B cell (primary cell): ENCODE data around the gene ABCA8. TPM values are rescaled to one million over a fixed set of nuclear protein-coding genes. Genes with fewer than 3 reads are reported as not detected.

Experiments used
- ATAC-seq: fragments of 200-7000 bp; cut with Tn5 transposase; one replicate; pipeline ENCODE4 v1.10.0; 2021; ENCODE audit warnings: low read depth, mild to moderate bottlenecking, moderate number of reproducible peaks, moderate library complexity
- CTCF ChIA-PET: fragments of 350-600 bp; sonication (Branson Sonifier 250); formaldehyde crosslinking; loops from one replicate; lab custom pipeline; 2021; ENCODE audit warnings: antibody characterized with exemption, inconsistent platforms; lab: Charles Lee
- POLR2A ChIA-PET: fragments of 350-600 bp; sonication (Branson Sonifier 250); formaldehyde crosslinking; loops from one replicate; lab custom pipeline; 2021; ENCODE audit warnings: antibody characterized with exemption; lab: Charles Lee
- DNase-seq: peaks from one replicate; pipeline ENCODE4 v3.0.0; 2013
- H2AFZ ChIP-seq: 2 replicates; pipeline ENCODE4 v1.6.1; 2012; ENCODE audit warnings: mild to moderate bottlenecking, low read depth, low read length; ENCODE audit not compliant: insufficient read depth, poor library complexity, severe bottlenecking
- H3K27ac ChIP-seq, 2 donors: 1 replicate in 1 of 2; 2 replicates in 1 of 2; pipeline ENCODE4 v1.5.1; 2012 to 2013; ENCODE audit warnings: low read length in 2 of 2, mild to moderate bottlenecking in 2 of 2, moderate library complexity in 1 of 2
- H3K27me3 ChIP-seq, 4 experiments: fragments of 200-600 bp in 1 of 4; sonication (generic) in 1 of 4; replicated peaks in 1 of 4; 1 replicate in 2 of 4; 2 replicates in 2 of 4; pipeline versions ENCODE4 v1.6.1 to v1.7.0; 2013 to 2016; ENCODE audit warnings: low read length in 3 of 4, mild to moderate bottlenecking in 2 of 4, mixed read lengths in 1 of 4, moderate library complexity in 1 of 4; ENCODE audit not compliant: insufficient read depth in 4 of 4, control insufficient read depth in 3 of 4; ENCODE audit errors: control extremely low read depth in 1 of 4
- H3K36me3 ChIP-seq, 2 experiments: replicated peaks in 1 of 2; 1 replicate in 1 of 2; 2 replicates in 1 of 2; pipeline versions ENCODE4 v1.6.1 to v1.7.1; 2013; ENCODE audit warnings: low read length in 1 of 2; ENCODE audit not compliant: insufficient read depth in 2 of 2, control insufficient read depth in 1 of 2; ENCODE audit errors: control extremely low read depth in 1 of 2, extremely low read depth in 1 of 2
- H3K4me1 ChIP-seq, 2 donors: fragments of 200-600 bp in 1 of 2; sonication (generic) in 1 of 2; 1 replicate in 1 of 2; 2 replicates in 1 of 2; pipeline versions ENCODE4 v1.5.1 to v1.6.1; 2013 to 2017; ENCODE audit warnings: low read length in 2 of 2; ENCODE audit not compliant: control insufficient read depth in 2 of 2, insufficient read depth in 2 of 2
- H3K4me2 ChIP-seq: replicated peaks from 2 replicates; pipeline ENCODE3; 2012; ENCODE audit warnings: mild to moderate bottlenecking, low read depth, low read length; ENCODE audit not compliant: poor library complexity, severe bottlenecking
- H3K4me3 ChIP-seq, 5 experiments: fragments of 200-600 bp in 1 of 5; sonication (generic) in 1 of 5; 1 replicate in 3 of 5; 2 replicates in 2 of 5; pipeline versions ENCODE4 v1.5.1 to v1.7.0; 2011 to 2016; ENCODE audit warnings: low read length in 4 of 5, mild to moderate bottlenecking in 4 of 5, low read depth in 2 of 5, control low read depth in 1 of 5, moderate library complexity in 1 of 5; ENCODE audit not compliant: insufficient read depth in 1 of 5; ENCODE audit errors: control extremely low read depth in 1 of 5, extremely low read depth in 1 of 5
- H3K79me2 ChIP-seq: fragments of 200-600 bp; sonication (generic); one replicate; pipeline ENCODE4 v1.6.0; 2016; ENCODE audit warnings: low read length; ENCODE audit not compliant: control insufficient read depth, insufficient read depth
- H3K9ac ChIP-seq: fragments of 200-600 bp; sonication (generic); 2 replicates; pipeline ENCODE4 v1.6.1; 2017; ENCODE audit warnings: mild to moderate bottlenecking, low read length, moderate library complexity
- H3K9me3 ChIP-seq, 3 donors: one replicate each; pipeline versions ENCODE4 v1.6.1 to v1.7.1; 2013; ENCODE audit warnings: low read length in 2 of 3; ENCODE audit not compliant: control insufficient read depth in 2 of 3, insufficient read depth in 1 of 3; ENCODE audit errors: control extremely low read depth in 1 of 3
- H4K20me1 ChIP-seq: 2 replicates; pipeline ENCODE4 v1.6.0; 2012; ENCODE audit warnings: mild to moderate bottlenecking, low read length; ENCODE audit not compliant: insufficient read depth, control insufficient read depth, poor library complexity, severe bottlenecking
- H3K27ac Mint-ChIP-seq: one replicate; pipeline ENCODE4 v1.8.0; 2021; ENCODE audit warnings: mixed read lengths
- H3K27me3 Mint-ChIP-seq: one replicate; pipeline ENCODE4 v1.8.0; 2021; ENCODE audit warnings: mixed read lengths
- H3K4me1 Mint-ChIP-seq: one replicate; pipeline ENCODE4 v1.8.0; 2021; ENCODE audit warnings: mixed read lengths
- H3K4me3 Mint-ChIP-seq: one replicate; pipeline ENCODE4 v1.8.0; 2021; ENCODE audit warnings: mixed read lengths
- H3K9me3 Mint-ChIP-seq: one replicate; pipeline ENCODE4 v1.8.0; 2022; ENCODE audit warnings: mixed read lengths; ENCODE audit not compliant: insufficient read depth
- EZH2 ChIP-seq: IDR thresholded peaks from 2 replicates; pipeline ENCODE4 v1.6.1; 2012; ENCODE audit warnings: borderline replicate concordance, low read depth, mild to moderate bottlenecking, moderate library complexity, low read length; ENCODE audit not compliant: insufficient read depth, poor library complexity, severe bottlenecking
- WGBS: methylation state at CpG from one replicate; pipeline ENCODE4 v1.1.5; 2013; ENCODE audit warnings: missing lambda C conversion rate; ENCODE audit not compliant: insufficient coverage; 5-methylcytosine and 5-hydroxymethylcytosine counted together
- intact Hi-C: fragments of 100-400 bp; cut with micrococcal nuclease; formaldehyde crosslinking; loops from one replicate; pipeline ENCODE4 v1.10.0; 2022
- polyA plus RNA-seq: library from polyadenylated mRNA; depleted of rRNA; stranded (reverse); fragments of >200 nt; gene quantifications from 2 replicates; pipeline ENCODE4 v1.2.3, GENCODE V29; 2012
- total RNA-seq, 2 donors: library from RNA; stranded (reverse); fragments of 120-200 nt in 1 of 2; gene quantifications; 1 replicate in 1 of 2; 2 replicates in 1 of 2; pipeline versions ENCODE4 v1.2.3 to v1.2.4, GENCODE V29; 2013 to 2022
- TF ChIP-seq, protein P1 (sequence below): fragments of 200-600 bp; IDR thresholded peaks from one replicate; pipeline ENCODE4 v1.8.0; 2022; ENCODE audit warnings: antibody characterized with exemption, mild to moderate bottlenecking

ABCA8 gene
- total and polyA plus RNA-seq, 2 donors (not counting 1 experiment from before 2014, with no cell fraction given), result not detected

DNA sequence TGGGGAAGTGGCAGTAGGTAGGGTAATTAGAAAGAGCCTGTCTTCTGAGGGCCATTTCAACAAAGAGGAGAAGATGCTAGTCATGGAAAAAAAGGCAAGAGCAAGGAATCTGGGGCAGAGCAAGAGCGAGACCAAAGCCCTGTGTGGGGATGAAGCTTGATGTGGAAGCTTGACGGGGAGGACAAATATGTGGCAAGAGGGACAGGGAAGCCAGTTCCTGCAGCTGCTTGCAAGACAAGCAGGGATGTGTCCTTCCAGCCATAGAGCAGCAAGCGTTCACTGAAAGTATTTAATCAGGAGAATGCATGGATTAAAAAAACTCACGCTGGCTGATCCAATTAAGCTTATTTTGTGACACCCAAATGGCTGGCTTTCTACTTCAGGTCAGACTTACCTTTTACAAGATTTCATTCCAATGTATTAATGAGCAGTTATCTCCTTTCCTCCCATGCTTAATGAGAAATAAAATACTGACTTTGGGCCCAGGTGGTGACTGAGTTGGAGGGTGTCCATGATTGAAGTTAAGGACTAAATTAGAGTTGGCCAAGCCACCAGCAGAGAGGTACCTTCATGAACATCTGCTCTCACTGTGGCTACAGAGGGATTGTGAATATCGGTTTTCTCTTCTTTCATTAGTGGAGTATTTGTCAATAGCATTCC lies 76.8 kb downstream of the ABCA8 start:
- DNase-seq (no peak), ATAC-seq (no peak)
- CTCF ChIA-PET, result no interaction called here
- Histone ChIP-seq H3K9me3 (peaks cover 2 to 16% (median 12%) of the 10 kb centered on the region in 3 donors), H3K4me2 (no peak overlapping the region), H3K4me3 (no peak overlapping the region), H3K27me3 (no peaks in the 10 kb centered on the region), H3K27ac (no peak overlapping the region), H3K9ac (no peak overlapping the region), H4K20me1 (no peaks in the 10 kb centered on the region), H3K79me2 (no peaks in the 10 kb centered on the region), H3K36me3 (no peaks in the 10 kb centered on the region), H2AFZ (no peak overlapping the region), H3K4me1 (no peaks in the 10 kb centered on the region)
- POLR2A ChIA-PET, result no interaction called here
- H3K9me3 Mint-ChIP-seq, result peaks cover 17% of the 10 kb centered on the region
- 93% methylated on average over 4 of the region's 5 CpGs for WGBS
- H3K27me3 Mint-ChIP-seq, result peaks cover 23% of the 10 kb centered on the region
- TF ChIP-seq EZH2, result no peak
- TF ChIP-seq, protein P1, sequence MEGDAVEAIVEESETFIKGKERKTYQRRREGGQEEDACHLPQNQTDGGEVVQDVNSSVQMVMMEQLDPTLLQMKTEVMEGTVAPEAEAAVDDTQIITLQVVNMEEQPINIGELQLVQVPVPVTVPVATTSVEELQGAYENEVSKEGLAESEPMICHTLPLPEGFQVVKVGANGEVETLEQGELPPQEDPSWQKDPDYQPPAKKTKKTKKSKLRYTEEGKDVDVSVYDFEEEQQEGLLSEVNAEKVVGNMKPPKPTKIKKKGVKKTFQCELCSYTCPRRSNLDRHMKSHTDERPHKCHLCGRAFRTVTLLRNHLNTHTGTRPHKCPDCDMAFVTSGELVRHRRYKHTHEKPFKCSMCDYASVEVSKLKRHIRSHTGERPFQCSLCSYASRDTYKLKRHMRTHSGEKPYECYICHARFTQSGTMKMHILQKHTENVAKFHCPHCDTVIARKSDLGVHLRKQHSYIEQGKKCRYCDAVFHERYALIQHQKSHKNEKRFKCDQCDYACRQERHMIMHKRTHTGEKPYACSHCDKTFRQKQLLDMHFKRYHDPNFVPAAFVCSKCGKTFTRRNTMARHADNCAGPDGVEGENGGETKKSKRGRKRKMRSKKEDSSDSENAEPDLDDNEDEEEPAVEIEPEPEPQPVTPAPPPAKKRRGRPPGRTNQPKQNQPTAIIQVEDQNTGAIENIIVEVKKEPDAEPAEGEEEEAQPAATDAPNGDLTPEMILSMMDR, result no peak
- H3K4me1 Mint-ChIP-seq, result no peaks in the 10 kb centered on the region
- no peak overlapping the region for H3K4me3 Mint-ChIP-seq
- intact Hi-C loops, result no loop called here
- no peak overlapping the region for H3K27ac Mint-ChIP-seq

DNA sequence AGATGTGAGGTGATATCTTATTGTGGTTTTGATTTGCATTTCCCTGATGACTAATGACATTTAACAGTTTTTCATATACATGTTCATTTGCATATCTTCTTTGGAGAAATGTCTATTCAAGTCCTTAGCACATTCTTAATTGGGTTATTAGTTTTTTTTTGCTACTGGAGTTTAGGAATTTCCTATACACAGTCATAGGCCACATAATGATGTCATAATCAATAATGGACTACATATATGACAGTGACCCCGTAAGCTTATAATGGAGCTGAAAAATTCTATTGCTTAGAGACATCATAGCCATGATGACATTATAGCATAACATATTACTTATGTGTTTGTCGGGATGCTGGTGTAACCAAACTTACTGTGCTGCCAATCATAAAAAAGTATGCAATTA lies 83.7 kb downstream of the ABCA8 start:
- no peak overlapping the region for H2AFZ ChIP-seq
- intact Hi-C loops, result no loop called here
- H3K4me3 ChIP-seq, result no peak overlapping the region
- no peaks in the 10 kb centered on the region for H3K79me2 ChIP-seq
- H3K27me3 Mint-ChIP-seq, result peaks cover 12% of the 10 kb centered on the region
- peaks cover 0 to 1% (median 0%) of the 10 kb centered on the region in 3 donors for H3K9me3 ChIP-seq
- TF ChIP-seq, protein P1, result no peak
- TF ChIP-seq EZH2, result no peak
- H3K27ac Mint-ChIP-seq, result no peak overlapping the region
- H3K9me3 Mint-ChIP-seq, result peaks cover 4% of the 10 kb centered on the region
- no peak overlapping the region for H3K9ac ChIP-seq
- no peak for DNase-seq
- no peaks in the 10 kb centered on the region for H4K20me1 ChIP-seq
- ChIA-PET CTCF (no interaction called here), POLR2A (no interaction called here)
- no peak overlapping the region for H3K27ac ChIP-seq
- no peak overlapping the region for H3K4me2 ChIP-seq
- H3K4me3 Mint-ChIP-seq, result no peak overlapping the region
- peaks cover 0 to 5% (median 2%) of the 10 kb centered on the region in 4 experiments for H3K27me3 ChIP-seq
- ATAC-seq, result no peak
- no peaks in the 10 kb centered on the region for H3K36me3 ChIP-seq
- WGBS, result no CpG with 5 or more reads among the region's 2 CpGs
- no peaks in the 10 kb centered on the region for H3K4me1 Mint-ChIP-seq
- no peaks in the 10 kb centered on the region for H3K4me1 ChIP-seq
